Endodermal cell (in vitro differentiated cells): ENCODE measurements around the gene RAB17. TPM values are rescaled to one million over a fixed set of nuclear protein-coding genes. Genes with fewer than 3 reads are reported as not detected.

Experiments used
- DNase-seq: peaks from one replicate; pipeline ENCODE4 v3.0.0-alpha.2; 2017
- H3K27ac ChIP-seq: 2 replicates; pipeline ENCODE4 v1.5.1; 2013; ENCODE audit warnings: mild to moderate bottlenecking, low read depth, low read length, moderate library complexity
- H3K27me3 ChIP-seq: 2 replicates; pipeline ENCODE4 v1.6.1; 2013; ENCODE audit warnings: mild to moderate bottlenecking, low read length, moderate library complexity; ENCODE audit not compliant: insufficient read depth, control insufficient read depth, poor library complexity, severe bottlenecking
- H3K36me3 ChIP-seq: 2 replicates; pipeline ENCODE4 v1.7.0; 2013; ENCODE audit warnings: mild to moderate bottlenecking, low read length, moderate library complexity; ENCODE audit not compliant: control insufficient read depth, insufficient read depth
- H3K4me1 ChIP-seq: one replicate; pipeline ENCODE4 v1.7.0; 2013; ENCODE audit warnings: low read length; ENCODE audit not compliant: control insufficient read depth, insufficient read depth
- H3K4me3 ChIP-seq: 2 replicates; pipeline ENCODE4 v1.5.1; 2013; ENCODE audit warnings: mild to moderate bottlenecking, low read length, moderate library complexity
- H3K9ac ChIP-seq: 2 replicates; pipeline ENCODE4 v1.6.1; 2013; ENCODE audit warnings: mild to moderate bottlenecking, low read length, moderate library complexity; ENCODE audit not compliant: poor library complexity, severe bottlenecking; ENCODE audit errors: extremely low read depth
- H3K9me3 ChIP-seq: 2 replicates; pipeline ENCODE4 v1.6.1; 2013; ENCODE audit warnings: mild to moderate bottlenecking, low read length, moderate library complexity; ENCODE audit not compliant: control insufficient read depth
- H3K27ac Mint-ChIP-seq: 2 replicates; pipeline ENCODE4 v1.8.0; 2020; ENCODE audit warnings: mixed read lengths
- H3K27me3 Mint-ChIP-seq: 2 replicates; pipeline ENCODE4 v1.8.0; 2021; ENCODE audit warnings: mild to moderate bottlenecking, mixed read lengths; ENCODE audit not compliant: insufficient read depth
- H3K36me3 Mint-ChIP-seq: 2 replicates; pipeline ENCODE4 v1.8.0; 2020; ENCODE audit warnings: low read depth, mixed read lengths
- H3K4me1 Mint-ChIP-seq: 2 replicates; pipeline ENCODE4 v1.8.0; 2020; ENCODE audit warnings: mixed read lengths
- H3K4me3 Mint-ChIP-seq: 2 replicates; pipeline ENCODE4 v1.8.0; 2020; ENCODE audit warnings: mild to moderate bottlenecking, moderate library complexity, mixed read lengths
- H3K9me3 Mint-ChIP-seq: 2 replicates; pipeline ENCODE4 v1.8.0; 2020; ENCODE audit warnings: mild to moderate bottlenecking, mixed read lengths
- CTCF ChIP-seq: fragments of 200-600 bp; sonication (generic); conservative IDR thresholded peaks from 2 replicates; pipeline ENCODE4 v1.5.0; 2021; ENCODE audit warnings: antibody characterized with exemption, mild to moderate bottlenecking
- WGBS, 2 experiments: methylation state at CpG; one replicate each; pipeline versions ENCODE4 v1.1.5 to v1.1.7; 2013; ENCODE audit warnings: missing lambda C conversion rate in 2 of 2, mixed read lengths in 1 of 2; ENCODE audit not compliant: insufficient coverage in 1 of 2, insufficient read length in 1 of 2; 5-methylcytosine and 5-hydroxymethylcytosine counted together
- total RNA-seq, 2 donors: library from RNA; stranded (reverse); fragmentation: NEBNext Ultra II Directional in 1 of 2; extraction: Animal tissue kit (Norgen Biotek cat#: 25700) in 1 of 2; gene quantifications; 2 replicates in 1 of 2; 3 replicates in 1 of 2; pipeline ENCODE4 v1.2.1, GENCODE V29; 2021

Gene RAB17
- total RNA-seq, 2 donors from 2014 or later, result 235 to 369 TPM

DNA sequence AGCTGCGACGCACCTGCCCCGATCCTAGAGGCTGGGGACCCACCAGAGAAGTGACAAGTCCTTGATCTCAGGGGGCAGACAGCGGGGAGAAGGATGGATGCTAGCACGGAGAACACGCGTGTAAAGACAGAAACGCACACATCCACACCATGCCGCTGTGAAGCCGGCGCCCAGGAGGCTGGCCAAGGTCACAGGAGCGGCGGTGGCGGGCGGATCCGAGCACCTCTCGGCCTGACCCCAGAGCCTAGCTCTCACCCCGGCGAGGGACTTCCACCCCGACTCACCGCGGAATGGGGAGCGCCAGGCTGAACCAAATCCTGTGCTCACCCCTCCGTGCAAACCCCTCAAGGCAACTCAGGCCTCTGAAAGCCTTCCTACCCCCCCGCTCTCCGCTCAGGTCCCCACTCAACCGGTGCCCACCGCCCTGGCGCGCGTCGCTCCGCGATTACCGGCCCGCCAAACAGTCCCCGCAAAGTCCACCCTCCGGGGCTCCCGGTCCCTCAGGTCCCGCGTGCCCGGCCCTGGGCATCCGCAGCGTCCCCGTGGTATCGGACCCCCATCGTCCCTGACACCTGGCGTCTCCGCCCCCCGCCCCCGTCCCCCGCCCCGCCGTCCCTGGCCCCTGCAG is 36.4 kb upstream of the RAB17 start:
- H3K4me1 Mint-ChIP-seq, result peaks cover 50% of the 10 kb centered on the region
- no peaks in the 10 kb centered on the region for H3K27me3 ChIP-seq
- WGBS, 2 experiments, result 17 to 34% methylated on average over 13 to 54 of the region's 54 CpGs

GRCh38 chr2:237625777-237626176 is 35.2 kb upstream of the RAB17 start:
- Histone ChIP-seq H3K9ac (no peak overlapping the region), H3K9me3 (peaks cover under 1% of the 10 kb centered on the region), H3K4me3 (no peak overlapping the region), H3K4me1 (peaks cover 1% of the 10 kb centered on the region), H3K27ac (no peak overlapping the region), H3K27me3 (no peaks in the 10 kb centered on the region), H3K36me3 (peaks cover 22% of the 10 kb centered on the region)
- H3K4me3 Mint-ChIP-seq, result peak overlapping the region; percentile 77
- WGBS, 2 experiments, result 91 to 96% methylated on average over 3 to 6 of the region's 6 CpGs
- peaks cover 20% of the 10 kb centered on the region for H3K27me3 Mint-ChIP-seq
- no peak for DNase-seq
- H3K27ac Mint-ChIP-seq, result no peak overlapping the region
- peaks cover 40% of the 10 kb centered on the region for H3K4me1 Mint-ChIP-seq
- H3K36me3 Mint-ChIP-seq, result peaks cover 18% of the 10 kb centered on the region
- no peak for TF ChIP-seq CTCF
- no peaks in the 10 kb centered on the region for H3K9me3 Mint-ChIP-seq

More for the DNA sequence above, 36.4 kb upstream of the RAB17 start:
- H3K27me3 Mint-ChIP-seq, result peaks cover 20% of the 10 kb centered on the region
- peak overlapping the region; percentile 74 for H3K4me3 ChIP-seq
- DNase-seq, result peak; percentile 74
- H3K36me3 Mint-ChIP-seq, result peaks cover 26% of the 10 kb centered on the region
- H3K27ac ChIP-seq, result no peak overlapping the region
- H3K27ac Mint-ChIP-seq, result peak overlapping the region; percentile 3
- no peaks in the 10 kb centered on the region for H3K9me3 Mint-ChIP-seq
- H3K4me3 Mint-ChIP-seq, result peak overlapping the region; percentile 77
- no peak for TF ChIP-seq CTCF
- H3K4me1 ChIP-seq, result peaks cover 6% of the 10 kb centered on the region
- no peaks in the 10 kb centered on the region for H3K9me3 ChIP-seq
- peak overlapping the region; percentile 28 for H3K9ac ChIP-seq
- H3K36me3 ChIP-seq, result peaks cover 33% of the 10 kb centered on the region

- Histone ChIP-seq H3K9me3 (peaks cover 4% of the 10 kb centered on the region), H3K4me1 (no peaks in the 10 kb centered on the region), H3K4me3 (no peak overlapping the region), H3K27ac (no peak overlapping the region), H3K9ac (no peak overlapping the region), H3K36me3 (peaks cover 20% of the 10 kb centered on the region), H3K27me3 (no peaks in the 10 kb centered on the region)
- WGBS, 2 experiments, result 92 to 95% methylated on average over 9 to 10 of the region's 10 CpGs
- no peak for TF ChIP-seq CTCF
- no peak for DNase-seq
- Mint-ChIP-seq H3K36me3 (peaks cover 18% of the 10 kb centered on the region), H3K27me3 (peaks cover 20% of the 10 kb centered on the region), H3K4me1 (peaks cover 37% of the 10 kb centered on the region), H3K27ac (no peak overlapping the region), H3K9me3 (peaks cover 2% of the 10 kb centered on the region), H3K4me3 (peak overlapping the region; percentile 77)
These were observed 34.7 kb upstream of the RAB17 start for GRCh38 chr2:237625216-237625705.
